DND-41 (cell line): ENCODE measurements around the gene NR1H2.

Experiments used
- ATAC-seq: fragments of 200-7000 bp; cut with Tn5 transposase; 3 replicates; pipeline ENCODE4 v1.9.1; 2021; ENCODE audit warnings: low read depth; ENCODE audit not compliant: insufficient read depth
- DNase-seq: peaks from one replicate; pipeline ENCODE4 v3.0.0-alpha.2; 2020
- H2AFZ ChIP-seq: 2 replicates; pipeline ENCODE4 v1.6.0; 2012; ENCODE audit warnings: low read depth, low read length
- H3K27ac ChIP-seq: 2 replicates; pipeline ENCODE4 v1.5.1; 2012; ENCODE audit warnings: low read length, inconsistent platforms
- H3K27me3 ChIP-seq: fragments of 200-600 bp; sonication (generic); 2 replicates; pipeline ENCODE4 v1.6.0; 2012; ENCODE audit warnings: low read length, mild to moderate bottlenecking, inconsistent platforms; ENCODE audit not compliant: insufficient read depth, poor library complexity
- H3K36me3 ChIP-seq: 2 replicates; pipeline ENCODE4 v1.5.1; 2012; ENCODE audit warnings: low read length, inconsistent platforms; ENCODE audit not compliant: insufficient read depth
- H3K4me1 ChIP-seq: 2 replicates; pipeline ENCODE4 v1.5.1; 2012; ENCODE audit warnings: mild to moderate bottlenecking, low read length; ENCODE audit not compliant: insufficient read depth
- H3K4me2 ChIP-seq: 2 replicates; pipeline ENCODE4 v1.6.0; 2012; ENCODE audit warnings: mild to moderate bottlenecking, moderate library complexity, low read length, inconsistent platforms; ENCODE audit not compliant: insufficient read depth
- H3K4me3 ChIP-seq, 2 experiments: fragments of 200-600 bp in 1 of 2; shearing (Covaris generic) in 1 of 2; 2 replicates each; pipeline ENCODE4 v1.5.1; 2012 to 2016; ENCODE audit warnings: inconsistent platforms in 2 of 2, low read length in 2 of 2, mild to moderate bottlenecking in 2 of 2, low read depth in 1 of 2, moderate library complexity in 1 of 2
- H3K79me2 ChIP-seq: 2 replicates; pipeline ENCODE4 v1.6.0; 2012; ENCODE audit warnings: low read length, inconsistent platforms; ENCODE audit not compliant: insufficient read depth
- H3K9ac ChIP-seq: 2 replicates; pipeline ENCODE4 v1.6.0; 2012; ENCODE audit warnings: low read depth, mild to moderate bottlenecking, inconsistent platforms, low read length, moderate library complexity
- H3K9me3 ChIP-seq: 2 replicates; pipeline ENCODE4 v1.5.1; 2012; ENCODE audit warnings: low read length, moderate library complexity, mild to moderate bottlenecking, inconsistent platforms; ENCODE audit not compliant: insufficient read depth, severe bottlenecking
- H4K20me1 ChIP-seq: 2 replicates; pipeline ENCODE4 v1.6.0; 2012; ENCODE audit warnings: low read length; ENCODE audit not compliant: insufficient read depth
- EZH2 ChIP-seq: IDR thresholded peaks from 3 replicates; pipeline ENCODE4 v1.6.1; 2012; ENCODE audit warnings: borderline replicate concordance, low read depth, mild to moderate bottlenecking, moderate library complexity, low read length, inconsistent platforms; ENCODE audit not compliant: severe bottlenecking
- TF ChIP-seq, protein P1 (sequence below): IDR thresholded peaks from 2 replicates; pipeline ENCODE4 v1.5.1; 2012; ENCODE audit warnings: borderline replicate concordance, low read length, moderate library complexity, mild to moderate bottlenecking; ENCODE audit not compliant: poor library complexity, severe bottlenecking; ENCODE audit errors: extremely low read depth

NR1H2 gene

GRCh38 chr19:50419022-50419579, 42.8 kb downstream of the NR1H2 start:
- peak overlapping the region; percentile 44; the same call in 1 of the 2 replicates for H3K27ac ChIP-seq
- H3K4me2 ChIP-seq, result no peak overlapping the region
- no peak overlapping the region for H2AFZ ChIP-seq
- no peak for ATAC-seq
- no peak overlapping the region for H3K4me3 ChIP-seq
- TF ChIP-seq EZH2, result no peak
- TF ChIP-seq, protein P1, sequence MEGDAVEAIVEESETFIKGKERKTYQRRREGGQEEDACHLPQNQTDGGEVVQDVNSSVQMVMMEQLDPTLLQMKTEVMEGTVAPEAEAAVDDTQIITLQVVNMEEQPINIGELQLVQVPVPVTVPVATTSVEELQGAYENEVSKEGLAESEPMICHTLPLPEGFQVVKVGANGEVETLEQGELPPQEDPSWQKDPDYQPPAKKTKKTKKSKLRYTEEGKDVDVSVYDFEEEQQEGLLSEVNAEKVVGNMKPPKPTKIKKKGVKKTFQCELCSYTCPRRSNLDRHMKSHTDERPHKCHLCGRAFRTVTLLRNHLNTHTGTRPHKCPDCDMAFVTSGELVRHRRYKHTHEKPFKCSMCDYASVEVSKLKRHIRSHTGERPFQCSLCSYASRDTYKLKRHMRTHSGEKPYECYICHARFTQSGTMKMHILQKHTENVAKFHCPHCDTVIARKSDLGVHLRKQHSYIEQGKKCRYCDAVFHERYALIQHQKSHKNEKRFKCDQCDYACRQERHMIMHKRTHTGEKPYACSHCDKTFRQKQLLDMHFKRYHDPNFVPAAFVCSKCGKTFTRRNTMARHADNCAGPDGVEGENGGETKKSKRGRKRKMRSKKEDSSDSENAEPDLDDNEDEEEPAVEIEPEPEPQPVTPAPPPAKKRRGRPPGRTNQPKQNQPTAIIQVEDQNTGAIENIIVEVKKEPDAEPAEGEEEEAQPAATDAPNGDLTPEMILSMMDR, result no peak
- no peak for DNase-seq
- no peak overlapping the region for H3K9ac ChIP-seq
- H3K27me3 ChIP-seq, result no peaks in the 10 kb centered on the region
- H3K9me3 ChIP-seq, result no peaks in the 10 kb centered on the region
- peaks cover 9% of the 10 kb centered on the region for H3K4me1 ChIP-seq
- H4K20me1 ChIP-seq, result peaks cover 12% of the 10 kb centered on the region; the same call in 1 of the 2 replicates
- peaks cover 25% of the 10 kb centered on the region for H3K36me3 ChIP-seq
- H3K79me2 ChIP-seq, result no peaks in the 10 kb centered on the region

DNA sequence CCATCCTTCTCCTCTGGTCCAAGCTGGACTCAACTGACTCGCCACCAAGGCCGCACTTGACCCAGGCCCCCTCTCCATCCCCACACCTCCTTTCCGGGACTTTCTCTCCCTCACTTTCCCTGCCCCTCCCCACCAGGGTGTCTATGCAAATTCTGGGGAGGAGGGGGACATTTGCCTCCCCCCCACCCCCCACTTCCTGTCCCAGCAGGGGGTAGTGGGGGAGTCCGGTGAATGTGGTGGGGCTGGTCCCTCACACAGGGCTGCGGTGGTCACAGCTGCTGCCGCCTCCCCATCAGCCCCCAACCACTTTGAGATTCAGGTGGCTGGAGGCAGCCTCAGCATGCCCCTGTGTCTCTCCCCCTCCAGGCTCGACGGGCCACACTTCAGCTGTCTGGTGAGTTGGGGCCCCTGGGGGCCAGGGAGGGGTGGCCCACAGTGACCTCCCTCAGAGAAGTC, 43.4 kb downstream of the NR1H2 start:
- no peak overlapping the region for H3K4me3 ChIP-seq
- H3K36me3 ChIP-seq, result peaks cover 20% of the 10 kb centered on the region
- H3K9me3 ChIP-seq, result no peaks in the 10 kb centered on the region
- no peak overlapping the region for H3K27ac ChIP-seq
- 0 out of 3 replicates have a peak, but pooled peaks have one; percentile 25 for ATAC-seq
- H3K9ac ChIP-seq, result no peak overlapping the region
- DNase-seq, result peak; percentile 50
- no peaks in the 10 kb centered on the region for H3K27me3 ChIP-seq
- peaks cover 10% of the 10 kb centered on the region; the same call in 1 of the 2 replicates for H4K20me1 ChIP-seq
- H2AFZ ChIP-seq, result no peak overlapping the region
- no peak for TF ChIP-seq EZH2
- TF ChIP-seq, protein P1, result no peak
- peaks cover 9% of the 10 kb centered on the region for H3K4me1 ChIP-seq
- no peak overlapping the region for H3K4me2 ChIP-seq
- no peaks in the 10 kb centered on the region for H3K79me2 ChIP-seq

DNA sequence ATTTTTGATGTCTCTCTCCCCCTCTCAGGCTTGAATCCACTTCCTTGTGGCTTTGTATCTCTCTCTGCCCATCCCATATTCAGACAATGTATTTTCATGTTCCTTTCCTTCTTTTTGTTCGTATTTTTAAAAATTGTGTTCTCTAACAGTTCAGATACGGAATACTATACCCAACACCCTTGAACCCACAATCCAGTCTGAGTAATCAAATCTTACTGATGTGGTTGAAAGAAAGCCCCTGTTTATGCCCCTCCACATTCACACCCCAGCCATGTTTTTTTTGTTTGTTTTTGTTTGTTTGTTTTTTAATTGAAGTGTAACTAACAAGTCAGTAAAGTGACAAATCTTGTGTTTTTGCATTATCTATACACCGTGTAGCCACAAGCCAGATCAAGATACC, 43.9 kb downstream of the NR1H2 start:
- no peaks in the 10 kb centered on the region for H3K27me3 ChIP-seq
- H3K27ac ChIP-seq, result no peak overlapping the region

More for the DNA sequence above, 43.9 kb downstream of the NR1H2 start:
- TF ChIP-seq, protein P1, result no peak
- no peak for TF ChIP-seq EZH2
- H3K4me2 ChIP-seq, result no peak overlapping the region
- H3K79me2 ChIP-seq, result no peaks in the 10 kb centered on the region
- peaks cover 14% of the 10 kb centered on the region for H3K36me3 ChIP-seq
- no peak overlapping the region for H2AFZ ChIP-seq
- peaks cover 9% of the 10 kb centered on the region for H3K4me1 ChIP-seq
- H3K4me3 ChIP-seq, result no peak overlapping the region
- no peaks in the 10 kb centered on the region for H3K9me3 ChIP-seq
- ATAC-seq, result no peak
- peaks cover 7% of the 10 kb centered on the region; the same call in 1 of the 2 replicates for H4K20me1 ChIP-seq
- H3K9ac ChIP-seq, result no peak overlapping the region
- DNase-seq, result no peak
